ENCODE results near the gene TMED8.

GRCh38 chr14:77337880-77338279, 39.0 kb downstream of the TMED8 start:
- no peak for TF ChIP-seq CTCF (conservative IDR thresholded peaks at IDR 0.05)
- TF ChIP-seq EZH2 (IDR thresholded peaks at IDR 0.05; ENCODE audit: low read depth): no peak

Measured in PC-9 (cell line).